Lower leg skin (tissue), 3 donors: ENCODE results near the gene COL17A1.

Source experiments
- CTCF ChIP-seq, 3 donors: fragments of 450-650 bp; IDR thresholded peaks; one replicate each; pipeline ENCODE4 v1.5.1; 2016; ENCODE audit warnings: antibody characterized with exemption in 3 of 3, mild to moderate bottlenecking in 3 of 3, moderate library complexity in 2 of 3
- POLR2A ChIP-seq, 2 donors: fragments of 450-650 bp; IDR thresholded peaks; one replicate each; pipeline ENCODE4 v1.6.1; 2016 to 2017; ENCODE audit warnings: antibody characterized with exemption in 2 of 2, mild to moderate bottlenecking in 1 of 2, moderate library complexity in 1 of 2

- no peak for TF ChIP-seq CTCF (IDR thresholded peaks at IDR 0.05)
- no peak for TF ChIP-seq POLR2A (IDR thresholded peaks at IDR 0.05)
Observed at GRCh38 chr10:104029521-104029860, 56.2 kb downstream of the COL17A1 start.
